GM12801 (cell line): ENCODE data around the gene TRIM59.

Source experiments
- CTCF ChIP-seq: IDR thresholded peaks from one replicate; pipeline ENCODE4 v1.5.1; 2011; ENCODE audit warnings: control low read depth; ENCODE audit not compliant: insufficient read length; ENCODE audit errors: extremely low read depth

TRIM59 gene

GRCh38 chr3:160427832-160428424, 21.7 kb downstream of the TRIM59 start:
- no peak for TF ChIP-seq CTCF

- no peak for TF ChIP-seq CTCF
Observed at GRCh38 chr3:160417311-160417710, 32.3 kb downstream of the TRIM59 start.

- no peak for TF ChIP-seq CTCF
Observed at GRCh38 chr3:160413613-160414248, 35.9 kb downstream of the TRIM59 start.

GRCh38 chr3:160412477-160412876, 37.1 kb downstream of the TRIM59 start:
- TF ChIP-seq CTCF = no peak

GRCh38 chr3:160409812-160410610, 39.6 kb downstream of the TRIM59 start:
- TF ChIP-seq CTCF = no peak

- no peak for TF ChIP-seq CTCF
Observed at GRCh38 chr3:160403796-160404470, 45.7 kb downstream of the TRIM59 start.

GRCh38 chr3:160403028-160403545, 46.5 kb downstream of the TRIM59 start:
- no peak for TF ChIP-seq CTCF
